K562 (cell line): ENCODE results near the gene CNR1. TPM values are rescaled to one million over a fixed set of nuclear protein-coding genes. Genes with fewer than 3 reads are reported as not detected.

Source experiments
- EP300 ChIP-seq: IDR thresholded peaks from 2 replicates; pipeline ENCODE4 v1.6.1; 2012; ENCODE audit warnings: low read length, improper control_type of control experiment
- GATAD2A ChIP-seq: fragments of 450-650 bp; IDR thresholded peaks from 2 replicates; pipeline ENCODE4 v1.6.1; 2017
- PHF8 ChIP-seq: fragments of 200-600 bp; sonication (generic); IDR thresholded peaks from 2 replicates; pipeline ENCODE4 v1.6.1; 2012; ENCODE audit warnings: mixed run types, mild to moderate bottlenecking, inconsistent platforms, low read length, moderate library complexity, borderline replicate concordance
- POLR2AphosphoS5 ChIP-seq: IDR thresholded peaks from 2 replicates; pipeline ENCODE4 v1.6.1; 2011; ENCODE audit warnings: mild to moderate bottlenecking, low read depth, low read length, moderate library complexity; ENCODE audit not compliant: control insufficient read depth, insufficient read depth
- PTBP1 ChIP-seq: fragments of 200-400 bp; formaldehyde crosslinking; IDR thresholded peaks from 2 replicates; pipeline ENCODE4 v1.6.1; 2017; ENCODE audit warnings: low read depth, low read length
- SAP30 ChIP-seq: fragments of 200-600 bp; sonication (generic); IDR thresholded peaks from 2 replicates; pipeline ENCODE4 v1.6.1; 2012; ENCODE audit warnings: borderline replicate concordance, low read depth, mild to moderate bottlenecking, moderate library complexity, low read length, control low read depth, inconsistent platforms; ENCODE audit not compliant: insufficient read depth, poor library complexity, severe bottlenecking
- SRSF3 ChIP-seq: fragments of 200-400 bp; formaldehyde crosslinking; IDR thresholded peaks from 2 replicates; pipeline ENCODE4 v1.6.1; 2016; ENCODE audit warnings: mild to moderate bottlenecking, low read length, moderate library complexity; ENCODE audit not compliant: insufficient read depth
- TFAM ChIP-seq: fragments of 250-450 bp; sonication (Bioruptor Pico); conservative IDR thresholded peaks from 2 replicates; pipeline ENCODE4 v1.5.0; 2021; ENCODE audit warnings: mild to moderate bottlenecking, moderate library complexity
- ZBTB9 ChIP-seq: fragments of 450-650 bp; formaldehyde crosslinking; IDR thresholded peaks from 2 replicates; pipeline ENCODE4 v1.4.0; 2020; ENCODE audit warnings: mild to moderate bottlenecking, moderate library complexity
- ZHX1 ChIP-seq: fragments of 150-350 bp; conservative IDR thresholded peaks from 2 replicates; pipeline ENCODE4 v1.6.1; 2014; ENCODE audit warnings: low read length
- ZNF134 ChIP-seq: fragments of 250-450 bp; sonication (Bioruptor Pico); conservative IDR thresholded peaks from 2 replicates; pipeline ENCODE4 v1.4.0; 2020
- ZNF224 ChIP-seq: sonication (generic); formaldehyde crosslinking; IDR thresholded peaks from 2 replicates; pipeline ENCODE4 v1.8.0; 2022; ENCODE audit warnings: mild to moderate bottlenecking, missing genetic modification reagents
- ZNF398 ChIP-seq: fragments of 250-450 bp; sonication (Bioruptor Pico); IDR thresholded peaks from 2 replicates; pipeline ENCODE4 v1.8.0; 2021; ENCODE audit warnings: moderate library complexity, mild to moderate bottlenecking, inconsistent platforms
- ZNF609 ChIP-seq: sonication (generic); formaldehyde crosslinking; IDR thresholded peaks from 2 replicates; pipeline ENCODE4 v1.8.1; 2023; ENCODE audit warnings: missing genetic modification reagents, mild to moderate bottlenecking, borderline replicate concordance
- ZNF699 ChIP-seq: fragments of 250-450 bp; sonication (Bioruptor Pico); IDR thresholded peaks from 2 replicates; pipeline ENCODE4 v1.8.0; 2021; ENCODE audit warnings: mild to moderate bottlenecking, moderate library complexity; ENCODE audit not compliant: insufficient replicate concordance
- polyA plus RNA-seq, 8 experiments: library from polyadenylated mRNA; depleted of rRNA in 4 of 8; stranded (reverse) in 5 of 8; unstranded in 3 of 8; fragments of >200 nt; fragmentation: Nextera tagmentation in 2 of 8; fragmentation: Illumina TruSeq in 1 of 8; extraction: Ambion mirVana in 2 of 8; extraction: Trizol in 1 of 8; gene quantifications; 2 replicates each; pipeline versions ENCODE4 v1.2.1 to v1.2.3, GENCODE V29; 2011 to 2014; ENCODE audit warnings: inconsistent platforms in 1 of 8, missing spikeins in 1 of 8
- total RNA-seq, 7 experiments: library from RNA; depleted of rRNA in 6 of 7; stranded (reverse); fragments of >200 nt in 6 of 7; fragmentation: Illumina TruSeq in 2 of 7; extraction: Trizol in 2 of 7; gene quantifications; 2 replicates each; pipeline versions ENCODE4 v1.2.1 to v1.2.3, GENCODE V29; 2011 to 2021; ENCODE audit warnings: low replicate concordance in 1 of 7

Gene CNR1
- total and polyA plus RNA-seq, 9 of the 15 experiments (the other 6 are each of a cell fraction or from before 2014, with no cell fraction given): 0.50 to 1.9 (median 1.2) TPM; not detected in 1

- no peak for TF ChIP-seq ZNF609
- TF ChIP-seq SAP30: no peak
- no peak for TF ChIP-seq ZNF699 (CRISPR knock-in tag)
- TF ChIP-seq EP300: peak; percentile 79
- TF ChIP-seq POLR2AphosphoS5: peak; percentile 30; the same call in 1 of the 2 replicates
- no peak for TF ChIP-seq GATAD2A
- TF ChIP-seq PTBP1: no peak
- TF ChIP-seq ZNF134 (CRISPR knock-in tag): no peak; the same call in 1 of the 2 replicates
- no peak; the same call in 1 of the 2 replicates for TF ChIP-seq ZBTB9 (CRISPR knock-in tag)
- TF ChIP-seq ZNF398 (CRISPR knock-in tag): no peak
- no peak for TF ChIP-seq TFAM
- TF ChIP-seq SRSF3: no peak
- no peak for TF ChIP-seq ZHX1
- TF ChIP-seq PHF8: no peak
- TF ChIP-seq ZNF224 (CRISPR knock-in tag): no peak
Measured at GRCh38 chr6:88171312-88171711, 5.2 kb upstream of the CNR1 start (continued).
